Measurements from ENCODE around the gene ADAMTSL1.

The ADAMTSL1 gene, protein sequence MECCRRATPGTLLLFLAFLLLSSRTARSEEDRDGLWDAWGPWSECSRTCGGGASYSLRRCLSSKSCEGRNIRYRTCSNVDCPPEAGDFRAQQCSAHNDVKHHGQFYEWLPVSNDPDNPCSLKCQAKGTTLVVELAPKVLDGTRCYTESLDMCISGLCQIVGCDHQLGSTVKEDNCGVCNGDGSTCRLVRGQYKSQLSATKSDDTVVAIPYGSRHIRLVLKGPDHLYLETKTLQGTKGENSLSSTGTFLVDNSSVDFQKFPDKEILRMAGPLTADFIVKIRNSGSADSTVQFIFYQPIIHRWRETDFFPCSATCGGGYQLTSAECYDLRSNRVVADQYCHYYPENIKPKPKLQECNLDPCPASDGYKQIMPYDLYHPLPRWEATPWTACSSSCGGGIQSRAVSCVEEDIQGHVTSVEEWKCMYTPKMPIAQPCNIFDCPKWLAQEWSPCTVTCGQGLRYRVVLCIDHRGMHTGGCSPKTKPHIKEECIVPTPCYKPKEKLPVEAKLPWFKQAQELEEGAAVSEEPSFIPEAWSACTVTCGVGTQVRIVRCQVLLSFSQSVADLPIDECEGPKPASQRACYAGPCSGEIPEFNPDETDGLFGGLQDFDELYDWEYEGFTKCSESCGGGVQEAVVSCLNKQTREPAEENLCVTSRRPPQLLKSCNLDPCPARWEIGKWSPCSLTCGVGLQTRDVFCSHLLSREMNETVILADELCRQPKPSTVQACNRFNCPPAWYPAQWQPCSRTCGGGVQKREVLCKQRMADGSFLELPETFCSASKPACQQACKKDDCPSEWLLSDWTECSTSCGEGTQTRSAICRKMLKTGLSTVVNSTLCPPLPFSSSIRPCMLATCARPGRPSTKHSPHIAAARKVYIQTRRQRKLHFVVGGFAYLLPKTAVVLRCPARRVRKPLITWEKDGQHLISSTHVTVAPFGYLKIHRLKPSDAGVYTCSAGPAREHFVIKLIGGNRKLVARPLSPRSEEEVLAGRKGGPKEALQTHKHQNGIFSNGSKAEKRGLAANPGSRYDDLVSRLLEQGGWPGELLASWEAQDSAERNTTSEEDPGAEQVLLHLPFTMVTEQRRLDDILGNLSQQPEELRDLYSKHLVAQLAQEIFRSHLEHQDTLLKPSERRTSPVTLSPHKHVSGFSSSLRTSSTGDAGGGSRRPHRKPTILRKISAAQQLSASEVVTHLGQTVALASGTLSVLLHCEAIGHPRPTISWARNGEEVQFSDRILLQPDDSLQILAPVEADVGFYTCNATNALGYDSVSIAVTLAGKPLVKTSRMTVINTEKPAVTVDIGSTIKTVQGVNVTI (N-terminal part only)

DNA sequence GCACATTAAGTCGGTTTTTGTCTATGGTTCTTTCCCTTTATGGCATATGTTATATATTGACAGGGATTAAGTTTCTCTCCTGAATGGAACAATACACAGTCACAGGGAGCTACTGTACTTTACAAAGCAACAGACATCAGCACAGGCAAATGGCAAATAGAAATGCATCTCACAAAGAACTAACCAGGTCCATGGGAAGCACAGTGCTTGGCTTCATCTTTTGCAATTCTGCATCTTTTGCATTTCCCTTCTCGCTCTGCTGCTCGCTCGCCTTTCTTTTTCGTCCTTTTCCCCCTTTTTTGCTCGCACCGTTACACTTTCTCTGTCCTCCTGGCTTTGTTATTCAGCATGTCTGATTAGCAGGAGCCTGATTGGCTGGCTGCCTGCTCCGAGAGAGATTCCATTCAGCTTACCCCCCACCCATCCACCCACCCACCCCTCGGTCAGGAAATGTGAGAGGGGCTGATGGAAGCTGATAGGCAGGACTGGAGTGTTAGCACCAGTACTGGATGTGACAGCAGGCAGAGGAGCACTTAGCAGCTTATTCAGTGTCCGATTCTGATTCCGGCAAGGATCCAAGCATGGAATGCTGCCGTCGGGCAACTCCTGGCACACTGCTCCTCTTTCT, at the start of gene ADAMTSL1:
ADAMTSL1 (plus strand) TSS at position 502 of the 628 bp plus-strand sequence; CDS start at position 582, 80 bp downstream.
- peak; percentile 68 for DNase-seq

DNA sequence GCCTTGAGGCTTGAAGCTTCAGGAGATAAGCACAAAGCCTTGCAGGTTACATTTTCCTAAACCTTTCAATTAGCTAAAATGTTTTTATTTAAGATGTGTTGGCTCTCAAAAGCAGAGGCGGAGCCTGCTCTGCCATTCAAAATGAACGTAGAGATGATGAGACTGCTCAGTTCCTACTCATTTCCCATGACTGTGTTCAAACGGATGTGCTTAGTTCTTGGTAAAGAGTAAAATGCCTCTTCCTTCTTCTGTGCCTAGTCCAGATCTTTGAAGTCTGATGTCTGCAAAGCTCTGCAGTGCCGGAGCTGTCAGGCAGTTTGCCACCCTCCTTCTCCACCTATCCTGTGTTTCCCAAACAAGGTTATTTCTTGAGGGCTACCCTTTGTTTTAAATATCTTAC, 46.3 kb upstream of the ADAMTSL1 start:
- DNase-seq = no peak

DNA sequence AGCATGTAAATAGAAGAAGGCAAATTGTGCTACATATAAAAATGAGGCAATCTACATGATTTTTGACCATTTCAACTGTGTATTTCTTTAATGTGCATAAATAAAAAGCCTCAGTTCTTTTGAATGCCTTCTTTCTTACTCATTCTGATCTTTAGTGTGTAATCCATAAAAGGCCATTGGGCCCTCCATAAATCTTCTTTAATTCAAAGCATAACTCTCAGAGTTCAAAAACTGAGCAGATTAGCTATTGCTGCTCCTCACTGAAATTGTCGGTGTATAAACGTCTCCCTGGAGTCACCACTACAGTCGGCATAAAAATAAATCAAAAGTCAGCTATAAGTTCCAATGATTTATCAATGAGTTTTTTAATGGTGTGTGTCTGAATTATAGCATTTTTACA, 45.3 kb upstream of the ADAMTSL1 start:
- no peak for DNase-seq

DNA sequence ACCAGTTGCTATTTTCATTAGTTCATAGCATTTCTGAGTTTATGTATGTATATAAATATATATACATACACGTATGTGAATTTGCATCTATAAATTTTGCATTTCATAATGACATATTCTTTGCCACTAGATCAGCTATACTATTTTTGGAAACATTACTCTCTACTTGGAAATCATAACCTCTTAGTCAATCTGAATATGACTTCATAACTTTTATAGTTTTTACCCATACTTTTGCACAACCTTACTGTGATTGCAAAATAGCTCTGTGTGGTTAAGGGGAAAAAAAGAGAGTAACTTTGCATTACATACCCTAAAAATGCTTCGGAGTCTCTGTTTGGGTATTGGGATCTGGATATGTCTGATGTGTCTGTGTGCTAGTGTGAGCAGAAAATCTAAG, 44.9 kb upstream of the ADAMTSL1 start:
- DNase-seq = no peak

DNA sequence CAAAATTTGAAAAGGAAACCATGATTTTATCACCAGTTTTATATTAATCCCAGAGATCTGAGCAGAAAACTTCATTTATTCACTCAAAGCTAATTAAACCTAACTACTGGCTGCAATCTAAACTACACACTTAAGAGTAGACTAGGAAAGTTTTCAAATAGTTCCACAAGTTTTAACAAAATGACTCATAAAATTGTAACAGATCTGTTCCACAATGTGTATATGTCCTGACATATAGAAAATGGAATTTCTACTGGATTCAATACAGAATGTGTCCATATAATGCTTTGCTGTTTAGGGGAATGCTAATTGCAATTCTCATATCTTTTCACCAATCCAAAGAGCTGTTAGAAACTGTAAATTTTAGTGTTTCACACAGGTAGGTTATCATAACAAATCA, 40.3 kb upstream of the ADAMTSL1 start:
- DNase-seq = no peak

DNA sequence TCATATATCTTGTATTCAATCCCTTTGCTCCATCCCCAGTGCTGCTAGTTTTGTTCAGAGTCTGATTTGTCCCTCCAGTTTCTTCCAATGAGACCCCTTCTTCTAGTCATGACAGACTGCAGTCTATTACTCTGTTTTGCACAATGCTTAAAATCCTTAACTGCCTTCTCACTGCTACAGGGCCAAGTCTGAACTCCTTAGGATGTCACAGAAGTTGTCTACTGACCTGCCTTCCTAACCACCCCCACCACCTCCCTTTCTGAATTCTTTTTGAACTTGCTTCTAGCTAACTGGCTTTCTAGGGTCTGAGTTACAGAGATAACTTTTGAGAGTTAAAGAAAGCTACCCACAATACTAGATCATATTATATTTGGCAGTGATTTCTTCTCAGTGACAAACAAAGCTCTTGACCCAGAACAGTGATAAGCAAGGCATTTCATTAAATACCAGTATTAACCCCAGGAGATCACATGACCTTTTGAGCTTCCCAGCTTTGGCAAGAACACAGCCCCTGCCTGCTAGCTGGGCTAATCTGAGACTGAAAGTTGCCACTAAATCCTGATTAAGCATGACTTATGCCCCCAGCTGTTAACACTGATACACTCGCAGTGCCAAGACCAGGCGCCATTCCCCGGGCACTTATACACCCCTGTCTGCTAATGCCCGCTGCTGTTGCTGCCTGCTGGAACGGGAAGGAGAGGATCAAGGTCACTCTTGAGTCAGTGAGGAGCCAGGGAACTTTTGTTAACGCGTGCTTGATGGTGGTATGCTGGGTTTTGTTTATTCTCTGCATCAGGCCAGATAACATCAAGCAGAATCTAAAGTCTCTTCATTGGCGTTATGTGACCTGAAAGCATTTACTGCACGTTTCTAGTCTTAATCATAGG, 36.4 kb upstream of the ADAMTSL1 start:
- DNase-seq = peak; percentile 74

DNA sequence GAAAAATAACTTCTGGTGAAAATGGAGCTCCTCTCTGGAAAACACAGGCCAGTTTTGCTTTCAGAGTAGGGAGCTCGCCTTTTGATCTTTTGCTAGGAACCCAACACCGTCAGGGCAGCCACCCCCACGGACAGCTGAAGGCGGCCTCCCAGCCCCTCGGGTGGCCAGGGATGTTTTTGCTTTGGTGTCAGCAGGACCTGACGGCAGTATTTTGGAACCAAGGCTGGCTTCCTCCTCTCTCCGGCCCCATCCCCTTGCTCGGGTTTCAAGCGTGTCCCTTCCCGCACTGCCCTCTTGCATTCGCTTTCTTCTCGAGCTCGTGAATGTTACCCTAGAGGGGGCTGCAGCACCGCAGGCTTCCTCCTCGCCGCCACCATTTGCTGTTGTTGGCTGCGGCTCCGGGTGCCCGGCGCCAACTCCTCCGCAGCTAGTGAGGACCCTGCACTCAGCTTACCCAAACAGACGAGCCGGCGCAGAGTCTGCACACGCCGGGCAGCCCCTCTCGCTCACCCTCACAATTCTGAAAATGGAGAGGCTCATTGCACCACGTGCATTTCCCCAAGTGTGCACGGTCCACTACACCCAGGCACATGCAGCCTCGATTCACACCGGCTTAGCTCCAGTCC, 35.5 kb upstream of the ADAMTSL1 start:
- DNase-seq = no peak

DNA sequence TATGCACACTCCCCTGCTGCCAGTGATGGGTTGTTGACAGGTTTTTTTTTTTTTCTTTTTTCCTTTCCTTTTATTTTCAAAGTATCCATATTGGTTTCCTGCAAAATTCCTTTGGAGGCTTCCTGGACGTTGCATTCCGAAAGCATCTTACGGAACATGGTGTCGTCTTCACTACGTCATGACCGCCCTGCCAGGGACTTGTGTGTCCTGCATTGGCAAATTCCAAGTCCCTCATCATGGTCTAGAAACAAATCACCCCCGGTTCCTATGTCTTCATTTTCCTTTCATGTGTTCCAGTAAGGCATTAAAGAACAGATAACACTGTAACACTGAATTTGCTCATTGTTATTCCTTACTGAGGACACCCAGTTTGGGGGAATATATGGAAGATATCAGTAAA, 35.0 kb upstream of the ADAMTSL1 start:
- no peak for DNase-seq

DNA sequence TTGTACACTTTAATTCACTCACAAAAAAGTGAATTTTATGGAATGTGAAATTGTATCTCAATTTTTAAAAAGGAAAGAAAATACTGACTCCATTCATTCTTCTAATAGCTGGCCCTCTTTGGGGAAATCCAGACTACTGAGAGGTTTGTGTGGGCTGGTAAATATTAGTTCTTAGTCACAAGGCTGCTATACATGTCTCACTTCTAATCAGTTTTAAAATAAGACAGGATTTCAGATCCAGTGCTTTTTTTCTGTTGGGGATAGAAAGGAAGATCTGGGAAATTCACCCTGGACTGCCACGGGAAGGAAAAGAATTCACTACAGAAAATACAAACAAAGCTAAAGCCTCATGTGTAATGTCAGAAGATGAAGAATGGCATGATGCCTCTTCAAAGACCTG, 32.7 kb upstream of the ADAMTSL1 start:
- no peak for DNase-seq

DNA sequence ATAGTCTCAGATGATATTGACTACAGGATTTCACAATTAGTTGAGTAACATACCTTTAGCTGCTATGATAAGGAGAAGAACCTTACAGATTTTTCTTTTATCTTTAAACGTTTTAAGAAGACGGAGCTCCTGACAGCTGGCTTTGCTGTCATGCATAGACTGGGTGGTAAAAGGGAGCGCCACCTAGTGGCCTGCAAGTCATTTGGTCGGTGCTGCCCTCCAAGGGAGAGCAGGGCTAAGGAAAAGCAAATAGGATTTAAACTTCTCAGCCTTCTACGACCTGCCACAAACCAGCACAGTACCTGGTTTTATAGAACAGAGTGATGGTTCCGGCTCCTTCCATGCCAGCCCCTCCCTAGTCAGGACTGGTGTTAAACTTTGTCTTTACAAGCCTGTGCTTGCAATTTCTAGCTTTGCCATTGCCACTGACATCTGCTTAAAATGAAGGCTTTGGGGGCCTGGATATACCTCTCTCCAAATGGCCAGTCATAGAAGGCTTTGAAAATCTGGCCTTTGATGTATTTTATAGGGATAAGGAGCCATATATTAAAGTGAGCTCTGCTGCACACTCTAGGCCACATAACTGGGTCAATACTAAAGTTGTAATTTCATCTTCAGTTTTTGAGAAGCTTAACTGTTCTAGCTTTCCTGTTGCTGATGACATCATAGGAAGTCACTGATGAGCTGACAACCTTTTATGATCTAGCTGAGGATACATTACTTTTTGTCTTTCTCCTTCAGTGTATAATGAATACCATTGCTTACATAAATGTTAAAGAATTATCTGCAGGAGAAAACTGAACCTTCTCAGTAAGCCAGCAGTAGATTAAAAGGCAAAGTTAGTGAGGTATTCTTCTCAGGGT, 31.1 kb upstream of the ADAMTSL1 start:
- DNase-seq = no peak

DNA sequence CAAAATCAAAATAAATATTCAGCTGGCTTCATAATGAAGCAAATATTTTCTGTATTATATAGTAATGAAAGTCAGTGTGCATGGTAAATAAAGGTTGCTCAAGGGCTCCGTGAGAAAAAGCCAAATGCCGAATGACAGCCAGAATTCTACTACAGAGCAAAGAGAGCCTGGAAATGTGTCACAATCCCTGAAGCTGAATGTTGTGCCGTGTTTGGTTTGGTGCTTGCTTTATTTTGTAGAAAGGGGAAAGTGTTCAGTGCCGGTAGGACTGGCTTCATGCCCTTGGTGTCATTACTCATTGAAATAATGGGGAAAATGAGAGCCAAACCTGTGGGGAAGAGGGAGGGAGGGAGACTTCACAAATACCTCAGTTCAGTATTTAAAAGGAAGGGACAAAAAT, 26.8 kb upstream of the ADAMTSL1 start:
- DNase-seq = no peak

DNA sequence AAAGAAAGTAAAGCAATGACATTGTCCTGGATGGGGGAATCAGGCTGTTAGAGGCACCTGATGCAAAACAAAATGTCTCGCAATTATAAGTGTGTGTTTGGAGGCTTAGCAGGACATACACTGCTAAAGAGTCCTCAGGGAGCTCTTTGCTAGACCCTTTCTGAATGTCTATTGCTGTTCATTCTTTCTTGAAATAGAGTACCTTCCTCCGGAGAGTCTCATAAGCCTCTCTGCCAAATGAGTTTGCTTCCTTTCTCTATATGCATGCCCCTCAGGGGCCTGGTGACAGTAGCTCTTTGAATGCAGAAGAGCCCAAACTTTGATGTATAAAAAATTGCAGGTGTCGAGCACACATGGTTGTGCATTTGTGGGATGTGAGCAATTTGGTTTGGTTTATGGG, 26.4 kb upstream of the ADAMTSL1 start:
- no peak for DNase-seq

DNA sequence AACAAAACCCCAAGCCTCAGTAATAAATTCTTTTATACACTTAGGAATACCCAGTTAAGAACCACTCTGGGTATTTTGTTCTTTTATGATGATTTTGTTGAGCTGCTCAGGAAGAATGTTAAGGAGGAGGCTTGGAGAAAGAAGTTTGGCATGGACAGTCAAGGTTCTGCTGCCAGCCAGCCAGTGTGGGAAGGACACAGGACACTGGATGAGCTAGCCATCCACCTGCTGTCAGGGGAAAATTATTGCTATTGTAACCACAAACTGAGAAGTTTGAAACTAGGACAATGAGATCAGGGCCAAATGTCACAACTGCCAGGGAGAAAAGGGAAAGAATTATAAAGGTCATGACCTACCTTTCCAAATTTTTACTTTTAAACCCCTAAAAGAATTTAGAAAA, 25.9 kb upstream of the ADAMTSL1 start:
- DNase-seq = no peak

DNA sequence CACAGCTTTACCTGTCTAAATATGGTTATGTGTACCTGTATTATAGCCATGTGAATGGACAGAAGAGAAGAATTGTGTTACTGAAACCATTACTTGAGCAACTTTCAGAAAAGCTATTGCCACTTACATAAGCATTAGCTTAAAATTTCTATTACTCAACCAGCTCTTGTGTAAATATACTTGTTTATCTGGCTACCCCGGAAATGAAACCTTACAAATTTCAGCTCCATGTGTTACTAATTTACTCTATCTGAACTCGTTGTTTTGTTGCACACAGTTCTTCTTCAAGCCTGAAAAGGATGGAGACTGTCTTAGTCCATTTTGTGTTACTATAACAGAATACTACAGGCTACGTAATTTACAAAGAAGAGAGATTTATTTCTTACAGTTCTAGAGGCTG, 22.5 kb upstream of the ADAMTSL1 start:
- no peak for DNase-seq

DNA sequence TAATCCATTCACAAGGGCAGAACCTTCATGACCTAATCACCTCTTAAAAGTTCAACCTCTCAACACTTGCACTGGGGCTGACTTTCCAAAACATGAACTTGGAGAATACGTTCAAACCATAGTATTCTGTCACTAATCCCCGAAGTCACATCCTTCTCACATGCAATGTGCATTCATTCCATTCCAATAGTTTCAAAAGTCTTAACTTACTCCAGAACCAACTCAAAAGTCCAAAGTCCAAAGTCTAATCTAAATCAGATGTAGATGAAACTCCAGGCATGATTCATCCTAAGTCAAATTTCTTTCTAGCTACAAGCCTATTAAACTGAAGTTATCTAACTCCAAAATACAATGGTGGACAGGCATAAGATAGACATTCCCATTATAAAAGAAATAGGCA, 21.7 kb upstream of the ADAMTSL1 start:
- no peak for DNase-seq

DNA sequence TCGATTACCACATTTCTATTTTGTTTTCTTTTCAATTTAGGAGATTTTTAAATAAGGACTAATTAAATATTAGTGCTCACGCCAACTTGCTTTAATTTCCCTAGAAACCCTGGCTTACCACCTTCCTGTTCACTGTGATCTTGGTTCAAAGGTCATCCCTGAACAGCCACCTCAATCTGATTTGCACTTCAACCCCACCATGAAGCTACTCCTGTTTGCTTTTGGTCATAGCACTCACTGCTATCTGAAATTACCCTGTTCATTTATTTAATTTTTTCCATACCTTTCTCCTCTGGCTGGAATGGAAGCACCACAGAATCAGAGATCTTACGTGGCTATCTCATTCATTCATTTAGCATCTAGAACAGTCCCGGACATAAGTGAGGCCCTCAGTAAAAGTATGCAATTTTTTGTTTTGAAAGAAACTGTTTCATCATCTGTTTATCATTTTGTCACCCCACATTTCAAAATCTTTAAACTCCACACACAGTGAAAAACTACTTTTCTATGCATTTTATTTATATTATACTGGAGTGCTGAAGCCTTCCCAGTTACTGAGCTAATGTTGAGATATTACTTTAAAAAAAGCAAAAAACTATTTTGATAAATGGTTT, 17.2 kb upstream of the ADAMTSL1 start:
- no peak for DNase-seq

DNA sequence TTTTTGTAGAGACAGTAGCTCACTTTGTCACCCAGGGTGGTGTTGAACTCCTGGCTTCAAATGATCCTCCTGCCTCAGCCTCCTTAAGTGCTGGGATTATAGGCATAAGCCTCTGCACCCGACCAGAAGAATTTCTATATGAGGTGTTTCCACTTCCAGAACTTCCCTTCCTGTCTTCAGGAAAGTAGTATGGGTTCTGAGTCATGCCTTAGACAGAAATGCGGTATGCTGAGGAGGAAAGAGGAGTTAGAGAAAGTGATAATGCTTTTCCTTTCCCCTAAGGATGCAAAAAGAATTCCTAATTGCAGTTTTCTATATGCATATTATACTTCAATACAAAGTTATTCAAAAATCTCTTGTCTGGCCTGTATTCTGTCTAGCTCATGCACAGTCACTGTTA, 16.4 kb upstream of the ADAMTSL1 start:
- DNase-seq = no peak

DNA sequence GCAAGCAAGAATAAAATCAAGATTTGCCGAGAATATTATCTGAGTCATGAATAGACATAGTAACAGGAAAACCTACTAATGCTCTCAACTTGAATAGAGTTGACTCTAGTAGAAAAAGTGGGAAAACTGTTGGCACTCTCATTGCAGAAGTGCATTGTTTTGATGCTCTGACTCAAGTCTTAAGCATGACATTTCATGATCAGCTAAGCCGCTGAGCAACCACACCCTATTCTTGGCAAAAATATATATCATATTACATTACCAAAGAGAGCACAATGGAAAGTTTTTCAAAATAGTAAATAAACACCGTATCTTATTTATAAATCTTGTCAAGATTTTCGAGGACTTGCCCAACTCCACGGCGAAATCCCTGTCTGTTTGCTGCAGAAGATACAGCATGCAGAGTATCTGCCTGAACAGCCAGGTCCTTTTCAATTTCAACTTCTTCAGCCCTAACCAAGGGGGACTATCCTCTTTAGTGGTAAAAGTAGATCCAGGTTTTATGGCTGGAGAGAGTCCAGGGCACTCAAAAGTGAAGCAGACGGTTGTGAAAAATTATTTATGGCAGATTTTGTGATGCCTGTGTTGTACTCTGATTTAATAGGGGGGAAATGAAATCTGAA, 13.9 kb upstream of the ADAMTSL1 start:
- no peak for DNase-seq

DNA sequence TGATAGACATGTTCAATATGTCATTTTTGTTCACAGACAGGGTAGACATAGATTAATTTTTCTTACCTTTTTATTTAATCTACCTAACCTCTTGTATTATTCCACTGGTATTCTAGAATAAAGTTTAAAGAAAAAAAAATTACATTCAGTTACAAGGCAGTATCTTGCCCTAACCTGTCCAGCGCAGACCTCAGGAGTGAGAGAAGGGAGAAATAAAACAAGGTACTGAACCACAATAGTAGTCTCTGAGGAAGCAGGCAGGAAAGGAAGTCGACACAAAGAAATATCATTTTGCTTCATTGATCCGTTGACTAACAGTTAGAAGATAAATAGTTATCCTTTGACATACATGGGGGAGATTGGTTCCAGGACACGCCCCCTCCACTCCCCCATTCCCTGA, 12.5 kb upstream of the ADAMTSL1 start:
- DNase-seq = no peak

Data from NCI-H524 treated with DMSO at 0.1 percent for 48 hours (cell line).